T47D (cell line): ENCODE data around the gene MDFIC2.
"Not testable (repeated sequence)": the region's sequence is repeated elsewhere in the genome, so short reads cannot be mapped to it uniquely, and the experiment has no call there.

Source experiments
- DNase-seq, 2 experiments: peaks; one replicate each; pipeline versions ENCODE4 v3.0.0 to v3.0.0-alpha.2; 2011 to 2012; ENCODE audit warnings: low read depth in 1 of 2, low spot score in 1 of 2
- JUND ChIP-seq: IDR thresholded peaks from 2 replicates; pipeline ENCODE4 v1.6.1; 2012; ENCODE audit warnings: low read depth
- in situ Hi-C: cut with HindIII; loops from 2 replicates; pipeline ENCODE4 v1.10.0; 2016; ENCODE audit warnings: low sequenced_read_pairs, low pct_unique_long_range_greater_than_20kb

Gene MDFIC2

GRCh38 chr3:70312336-70312735 is at the start of gene MDFIC2:
Gene MDFIC2 (minus strand): TSS chr3:70312638. CDS start chr3:70311973, 665 bp downstream.
- no peak for TF ChIP-seq JUND
- in situ Hi-C loops = no loop called here

GRCh38 chr3:70360979-70361760 is 48.7 kb upstream of the MDFIC2 start:
- in situ Hi-C loops = no loop called here
- no peak for DNase-seq
- TF ChIP-seq JUND = no peak

More at GRCh38 chr3:70312336-70312735, at the start of gene MDFIC2:
- no peak for DNase-seq

GRCh38 chr3:70359711-70360110 is 47.3 kb upstream of the MDFIC2 start:
- in situ Hi-C loops = no loop called here
- no peak for TF ChIP-seq JUND
- peak in 1 of 2 experiments; percentile 18 for DNase-seq

GRCh38 chr3:70358978-70359580 is 46.6 kb upstream of the MDFIC2 start:
- DNase-seq = peak in 1 of 2 experiments; percentile 47
- in situ Hi-C loops = no loop called here
- TF ChIP-seq JUND = no peak

GRCh38 chr3:70352215-70352614 is 39.8 kb upstream of the MDFIC2 start:
- TF ChIP-seq JUND = no peak
- DNase-seq = no peak
- in situ Hi-C loops = no loop called here

- DNase-seq = no peak
- no peak for TF ChIP-seq JUND
- in situ Hi-C loops = no loop called here
Measured at GRCh38 chr3:70342149-70342548, 29.7 kb upstream of the MDFIC2 start.

GRCh38 chr3:70336885-70337284 is 24.4 kb upstream of the MDFIC2 start:
- in situ Hi-C loops, DNase-seq: not testable (repeated sequence)

GRCh38 chr3:70333080-70333479 is 20.6 kb upstream of the MDFIC2 start:
- in situ Hi-C loops = no loop called here
- no peak for TF ChIP-seq JUND
- no peak for DNase-seq

- no peak for DNase-seq
- TF ChIP-seq JUND = no peak
- in situ Hi-C loops = no loop called here
Measured at GRCh38 chr3:70315021-70315420, 2.6 kb upstream of the MDFIC2 start.

GRCh38 chr3:70310809-70311208 is 1.6 kb downstream of the MDFIC2 start:
- in situ Hi-C loops = no loop called here
- no peak for DNase-seq
- no peak for TF ChIP-seq JUND

- DNase-seq = no peak
- in situ Hi-C loops = no loop called here
- TF ChIP-seq JUND = no peak
Measured at GRCh38 chr3:70309591-70309990, 2.8 kb downstream of the MDFIC2 start.

- TF ChIP-seq JUND = no peak
- peak in 1 of 2 experiments; percentile 3 for DNase-seq
- in situ Hi-C loops = no loop called here
Measured at GRCh38 chr3:70308760-70309159, 3.7 kb downstream of the MDFIC2 start.

GRCh38 chr3:70306736-70307135 is 5.7 kb downstream of the MDFIC2 start:
- TF ChIP-seq JUND = no peak
- in situ Hi-C loops = no loop called here
- DNase-seq = no peak
